Caco-2 (cell line): Measurements from ENCODE around the gene TCERG1L. TPM values are rescaled to one million over a fixed set of nuclear protein-coding genes. Genes with fewer than 3 reads are reported as not detected.

Experiments
- BruUV-seq: library from RNA; stranded (reverse); fragments of 400-500 nt; replicated peaks from 2 replicates; lab custom pipeline; 2021; lab: Mats Ljungman, UMichigan
- CTCF ChIA-PET: fragments of 300-600 bp; sonication (Branson Sonifier 250); formaldehyde crosslinking; loops from one replicate; lab custom pipeline; 2022; ENCODE audit warnings: antibody characterized with exemption; lab: Charles Lee
- POLR2A ChIA-PET: fragments of 300-600 bp; sonication (Branson Sonifier 250); formaldehyde crosslinking; loops from one replicate; lab custom pipeline; 2022; ENCODE audit warnings: antibody characterized with exemption; lab: Charles Lee
- DNase-seq, 2 experiments: peaks; one replicate each; pipeline versions ENCODE4 v3.0.0 to v3.0.0-alpha.2; 2020 to 2022
- H3K27me3 ChIP-seq: replicated peaks from 2 replicates; pipeline ENCODE4 v1.6.0; 2011; ENCODE audit warnings: low read length; ENCODE audit not compliant: control insufficient read depth, insufficient read depth
- H3K36me3 ChIP-seq: 2 replicates; pipeline ENCODE4 v1.5.1; 2011; ENCODE audit warnings: low read length; ENCODE audit not compliant: control insufficient read depth, insufficient read depth
- H3K4me1 ChIP-seq: fragments of 250-450 bp; sonication (Bioruptor Pico); 2 replicates; pipeline ENCODE4 v1.5.1; 2020; ENCODE audit warnings: mild to moderate bottlenecking
- H3K4me3 ChIP-seq: 2 replicates; pipeline ENCODE4 v1.5.1; 2011; ENCODE audit warnings: low read depth, mild to moderate bottlenecking, control low read depth, low read length
- H3K9me3 ChIP-seq: fragments of 250-450 bp; sonication (Bioruptor Pico); 2 replicates; pipeline ENCODE4 v1.5.1; 2020; ENCODE audit warnings: mild to moderate bottlenecking, moderate library complexity
- H3K27ac Mint-ChIP-seq: one replicate; pipeline ENCODE4 v1.8.0; 2022; ENCODE audit warnings: mixed read lengths; ENCODE audit not compliant: unreplicated experiment
- H3K27me3 Mint-ChIP-seq: one replicate; pipeline ENCODE4 v1.8.0; 2022; ENCODE audit warnings: mixed read lengths; ENCODE audit not compliant: insufficient read depth, unreplicated experiment
- H3K36me3 Mint-ChIP-seq: one replicate; pipeline ENCODE4 v1.8.0; 2022; ENCODE audit warnings: mild to moderate bottlenecking, mixed read lengths; ENCODE audit not compliant: insufficient read depth, unreplicated experiment
- H3K4me1 Mint-ChIP-seq: one replicate; pipeline ENCODE4 v1.8.0; 2022; ENCODE audit warnings: low read depth, mixed read lengths; ENCODE audit not compliant: unreplicated experiment
- H3K4me3 Mint-ChIP-seq: one replicate; pipeline ENCODE4 v1.8.0; 2022; ENCODE audit warnings: mild to moderate bottlenecking, moderate library complexity, mixed read lengths; ENCODE audit not compliant: unreplicated experiment
- H3K9me3 Mint-ChIP-seq: one replicate; pipeline ENCODE4 v1.8.0; 2022; ENCODE audit warnings: mixed read lengths; ENCODE audit not compliant: unreplicated experiment
- CTCF ChIP-seq, 2 experiments: fragments of 200-600 bp in 1 of 2; IDR thresholded peaks; 1 replicate in 1 of 2; 2 replicates in 1 of 2; pipeline versions ENCODE4 v1.5.1 to v1.8.0; 2011 to 2022; ENCODE audit warnings: antibody characterized with exemption in 1 of 2, control low read depth in 1 of 2, inconsistent platforms in 1 of 2, low read depth in 1 of 2, low read length in 1 of 2, mild to moderate bottlenecking in 1 of 2, moderate library complexity in 1 of 2; ENCODE audit not compliant: insufficient read depth in 1 of 2, severe bottlenecking in 1 of 2, unreplicated experiment in 1 of 2
- intact Hi-C: fragments of 100-400 bp; cut with micrococcal nuclease; formaldehyde crosslinking; loops from one replicate; pipeline ENCODE4 v1.10.0; 2022; ENCODE audit not compliant: unreplicated experiment
- total RNA-seq: library from RNA; stranded (reverse); gene quantifications from 2 replicates; pipeline ENCODE4 v1.2.3, GENCODE V29; 2022

TCERG1L gene
- total RNA-seq, 1 experiment from 2014 or later, result not detected

GRCh38 chr10:131320860-131321604 is 9.5 kb upstream of the TCERG1L start:
- TF ChIP-seq CTCF (IDR thresholded peaks at IDR 0.05; ENCODE audit: insufficient read depth in 1 of 2, low read depth in 1 of 2, low read length in 1 of 2, severe bottlenecking in 1 of 2, unreplicated experiment in 1 of 2), result no peak
- POLR2A ChIA-PET, result no interaction called here
- no peaks in the 10 kb centered on the region for H3K9me3 Mint-ChIP-seq
- BruUV-seq, result no TSS peak
- no peak for DNase-seq
- Histone ChIP-seq H3K4me1 (no peaks in the 10 kb centered on the region), H3K36me3 (no peaks in the 10 kb centered on the region), H3K9me3 (no peaks in the 10 kb centered on the region), H3K4me3 (no peak overlapping the region), H3K27me3 (no peaks in the 10 kb centered on the region)
- H3K4me1 Mint-ChIP-seq, result no peaks in the 10 kb centered on the region
- H3K27me3 Mint-ChIP-seq, result peaks cover 14% of the 10 kb centered on the region
- H3K27ac Mint-ChIP-seq, result no peak overlapping the region
- no peaks in the 10 kb centered on the region for H3K36me3 Mint-ChIP-seq
- H3K4me3 Mint-ChIP-seq, result no peak overlapping the region
- CTCF ChIA-PET, result no interaction called here
- intact Hi-C loops, result no loop called here

GRCh38 chr10:131318814-131319213 is 7.3 kb upstream of the TCERG1L start:
- no peaks in the 10 kb centered on the region for H3K4me1 Mint-ChIP-seq
- POLR2A ChIA-PET, result no interaction called here
- no peaks in the 10 kb centered on the region for H3K36me3 ChIP-seq
- H3K27me3 Mint-ChIP-seq, result peaks cover 11% of the 10 kb centered on the region
- TF ChIP-seq CTCF (IDR thresholded peaks at IDR 0.05; ENCODE audit: insufficient read depth in 1 of 2, low read depth in 1 of 2, low read length in 1 of 2, severe bottlenecking in 1 of 2, unreplicated experiment in 1 of 2), result no peak
- H3K9me3 Mint-ChIP-seq, result no peaks in the 10 kb centered on the region
- intact Hi-C loops, result no loop called here
- DNase-seq, result no peak
- no peak overlapping the region for H3K4me3 Mint-ChIP-seq
- CTCF ChIA-PET, result no interaction called here
- H3K4me3 ChIP-seq, result no peak overlapping the region
- H3K27me3 ChIP-seq, result no peaks in the 10 kb centered on the region
- no peak overlapping the region for H3K27ac Mint-ChIP-seq
- H3K9me3 ChIP-seq, result no peaks in the 10 kb centered on the region
- H3K4me1 ChIP-seq, result no peaks in the 10 kb centered on the region
- no TSS peak for BruUV-seq
- H3K36me3 Mint-ChIP-seq, result no peaks in the 10 kb centered on the region

GRCh38 chr10:131318291-131318690 is 6.8 kb upstream of the TCERG1L start:
- DNase-seq, result no peak
- H3K36me3 ChIP-seq, result no peaks in the 10 kb centered on the region
- intact Hi-C loops, result no loop called here
- H3K27me3 ChIP-seq, result no peaks in the 10 kb centered on the region
- no peak overlapping the region for H3K4me3 ChIP-seq
- CTCF ChIA-PET, result no interaction called here
- TF ChIP-seq CTCF (IDR thresholded peaks at IDR 0.05; ENCODE audit: insufficient read depth in 1 of 2, low read depth in 1 of 2, low read length in 1 of 2, severe bottlenecking in 1 of 2, unreplicated experiment in 1 of 2), result no peak
- H3K9me3 ChIP-seq, result no peaks in the 10 kb centered on the region
- Mint-ChIP-seq H3K27ac (no peak overlapping the region), H3K27me3 (peaks cover 8% of the 10 kb centered on the region), H3K4me1 (no peaks in the 10 kb centered on the region), H3K9me3 (no peaks in the 10 kb centered on the region), H3K4me3 (no peak overlapping the region), H3K36me3 (no peaks in the 10 kb centered on the region)
- POLR2A ChIA-PET, result no interaction called here
- no peaks in the 10 kb centered on the region for H3K4me1 ChIP-seq
- no TSS peak for BruUV-seq
